Right kidney (tissue), 1 donor: ENCODE data around the gene DLG2.
"Not testable (repeated sequence)": the region's sequence is repeated elsewhere in the genome, so short reads cannot be mapped to it uniquely, and the experiment has no call there.

Experiments used
- DNase-seq: peaks from one replicate; pipeline ENCODE4 v3.0.0-alpha.2; 2016

DLG2 gene

DNA sequence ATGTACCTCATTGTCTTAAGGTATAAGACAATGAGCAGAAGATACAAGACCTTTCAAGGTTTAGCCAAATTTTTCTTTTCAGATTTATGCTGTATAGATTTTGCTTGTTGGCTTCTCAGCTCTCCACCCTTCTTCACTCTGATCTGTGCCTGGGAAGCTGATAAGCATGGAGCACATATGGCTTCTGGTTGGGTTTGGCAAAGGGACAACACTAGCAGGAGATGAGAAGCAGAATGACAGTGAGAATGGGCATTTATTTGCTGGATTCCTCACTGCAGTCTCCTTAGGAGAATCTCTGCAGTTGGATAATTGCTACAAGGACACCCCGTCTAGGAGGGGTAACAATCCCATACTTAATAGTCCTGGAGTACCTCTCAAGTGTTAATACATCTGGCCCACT lies 1866.2 kb downstream of the DLG2 start:
- DNase-seq = no peak

- DNase-seq = no peak
Measured at GRCh38 chr11:83759148-83759547, 1868.0 kb downstream of the DLG2 start.

DNA sequence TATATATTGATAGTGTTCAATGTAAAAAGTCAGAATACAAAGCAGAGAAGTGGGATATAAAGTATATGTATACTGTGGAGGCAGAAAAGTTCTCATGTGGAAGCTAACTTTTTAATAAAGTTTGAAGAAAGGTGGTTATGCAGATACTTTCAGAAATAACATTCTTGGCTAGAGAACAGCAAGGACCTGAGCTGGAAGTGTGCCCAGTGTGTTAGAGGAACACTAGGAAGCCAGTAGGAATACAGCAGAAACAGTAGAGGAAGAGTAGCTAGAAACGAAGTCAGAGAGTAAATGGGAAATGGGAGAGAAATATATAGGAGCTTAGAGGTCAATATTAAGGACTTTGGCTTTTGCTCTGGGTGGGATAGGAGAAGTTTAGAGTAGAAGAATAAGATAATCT lies 1876.1 kb downstream of the DLG2 start:
- no peak for DNase-seq

DNA sequence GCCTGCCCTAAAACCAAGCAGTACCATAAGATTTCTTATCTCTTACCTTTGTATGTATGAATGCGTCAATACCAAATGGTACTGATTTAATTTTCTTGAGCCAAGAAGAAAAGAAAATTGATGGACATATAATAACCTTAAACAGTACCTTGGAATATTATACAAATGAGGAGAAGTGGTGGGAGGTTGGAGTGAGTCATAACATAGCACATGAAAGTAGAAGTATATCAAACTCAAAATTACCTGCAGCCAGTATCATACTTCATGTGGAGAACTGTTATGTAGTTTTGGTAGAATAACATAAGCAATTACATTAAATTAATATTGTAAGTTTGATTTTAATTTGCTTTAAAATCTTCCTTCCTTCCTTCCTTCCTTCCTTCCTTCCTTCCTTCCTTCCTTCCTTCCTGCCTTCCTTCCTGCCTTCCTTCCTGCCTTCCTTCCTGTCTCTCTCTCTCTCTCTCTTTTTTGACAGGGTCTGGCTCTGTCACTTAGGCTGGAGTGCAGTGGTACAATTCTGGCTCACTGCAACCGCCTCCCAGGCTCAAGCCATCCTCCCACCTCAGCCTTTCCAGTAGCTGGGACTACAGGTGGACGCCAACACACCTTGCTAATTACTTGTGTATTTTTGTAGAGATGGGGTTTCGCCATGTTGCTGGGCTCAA lies 1880.1 kb downstream of the DLG2 start:
- DNase-seq = no peak

DNA sequence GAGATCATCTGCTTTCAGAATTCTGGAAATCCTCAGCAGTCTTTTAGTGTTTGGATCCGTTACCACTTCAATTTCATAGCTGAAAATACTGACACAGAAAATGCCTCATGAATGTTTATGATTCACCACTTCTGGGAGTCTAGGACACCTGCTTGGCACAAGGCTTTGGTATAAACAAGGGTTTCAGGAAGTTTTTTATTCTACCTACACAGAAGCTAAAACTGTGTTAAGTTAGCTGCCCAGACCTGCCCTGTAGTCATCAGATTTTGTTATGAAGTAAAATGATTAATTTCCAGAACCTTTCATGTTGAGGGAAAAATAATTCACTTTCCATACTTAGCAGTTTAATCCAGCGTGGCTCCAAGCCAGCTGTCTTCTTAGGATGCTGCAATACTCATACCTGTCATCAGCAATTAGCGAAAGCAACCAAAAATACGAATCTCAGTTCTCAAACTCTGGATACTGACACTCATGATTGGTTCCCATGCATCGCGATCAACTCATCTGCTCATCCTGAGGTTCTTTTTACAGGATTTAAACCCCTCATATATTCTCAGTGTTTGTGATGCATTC lies 1882.4 kb downstream of the DLG2 start:
- no peak for DNase-seq

GRCh38 chr11:83736684-83737083 lies 1890.5 kb downstream of the DLG2 start:
- DNase-seq = no peak

DNA sequence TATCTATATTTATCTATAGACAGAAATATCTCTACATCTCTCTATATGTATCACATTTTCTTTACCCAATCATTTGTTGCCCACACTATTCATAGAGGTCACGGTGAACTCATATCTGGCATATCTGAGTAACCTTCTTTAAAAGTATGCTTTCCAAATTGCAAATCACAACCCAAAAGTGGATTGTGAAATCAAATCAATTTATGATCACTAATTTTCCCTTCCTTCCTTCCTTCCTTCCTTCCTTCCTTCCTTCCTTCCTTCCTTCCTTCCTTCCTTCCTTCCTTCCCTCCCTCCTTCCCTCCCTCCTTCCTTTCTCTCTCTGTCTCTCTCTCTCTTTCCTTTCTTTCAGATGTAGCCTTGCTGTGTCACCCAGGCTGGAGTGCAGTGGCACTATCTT lies 1893.0 kb downstream of the DLG2 start:
- DNase-seq = no peak

- DNase-seq = not testable (repeated sequence)
Measured at GRCh38 chr11:83731288-83731687, 1895.9 kb downstream of the DLG2 start.

DNA sequence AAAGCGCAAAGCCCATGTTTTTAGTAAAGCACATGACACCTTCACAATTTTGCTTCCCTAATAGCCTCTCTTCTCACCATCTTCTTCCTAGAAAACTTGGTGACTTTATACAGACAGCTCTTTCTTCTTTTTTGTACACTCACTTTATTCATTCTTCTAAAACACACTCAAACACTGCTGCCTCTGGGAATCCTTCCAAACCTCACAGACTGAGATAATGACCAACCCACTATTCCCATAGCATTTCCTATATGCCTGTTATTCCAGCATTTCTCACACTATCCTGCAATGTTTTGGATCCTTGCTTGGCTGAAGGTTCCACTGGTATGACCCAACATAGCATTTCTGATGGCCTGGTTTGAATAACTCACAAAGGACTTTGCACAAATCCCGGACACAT lies 1898.9 kb downstream of the DLG2 start:
- no peak for DNase-seq

DNA sequence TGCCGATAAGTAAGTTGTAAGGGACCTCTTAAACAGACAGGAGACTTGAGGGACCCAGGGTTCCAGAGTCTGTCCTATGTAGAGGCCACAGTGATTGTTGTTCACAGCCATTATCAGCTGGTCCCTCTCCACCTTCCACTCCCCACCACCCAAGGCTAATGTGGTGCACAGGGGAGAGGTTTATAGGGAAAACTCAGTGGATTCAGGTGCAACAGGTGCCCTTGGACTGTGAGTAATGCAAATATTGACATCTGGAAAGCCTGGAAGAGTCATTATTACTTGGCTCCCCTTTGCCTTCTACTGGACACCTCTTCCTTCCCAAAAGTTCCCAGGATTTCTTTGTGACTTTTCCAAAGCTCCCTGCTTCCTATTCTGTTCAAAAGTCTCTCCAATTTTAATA lies 1899.9 kb downstream of the DLG2 start:
- no peak for DNase-seq

DNA sequence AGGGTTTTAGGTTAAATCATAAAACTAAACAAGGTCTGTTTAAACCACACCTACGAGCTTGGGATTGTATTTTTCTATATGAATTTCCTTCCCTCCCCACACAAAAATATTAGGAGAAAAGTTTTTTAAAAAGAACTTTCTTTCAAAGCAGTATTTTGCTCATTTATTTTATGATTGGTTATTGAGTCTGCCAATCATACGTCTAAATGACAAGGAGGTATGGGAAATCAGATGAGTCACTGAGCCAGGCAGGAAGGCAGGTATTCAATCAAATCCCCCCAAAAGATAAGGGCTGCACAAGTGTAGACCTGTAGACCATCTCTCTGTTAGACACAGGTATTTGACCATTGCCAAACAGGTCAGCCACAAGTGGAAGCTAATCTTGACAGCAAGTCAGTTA lies 1900.8 kb downstream of the DLG2 start:
- DNase-seq = no peak

DNA sequence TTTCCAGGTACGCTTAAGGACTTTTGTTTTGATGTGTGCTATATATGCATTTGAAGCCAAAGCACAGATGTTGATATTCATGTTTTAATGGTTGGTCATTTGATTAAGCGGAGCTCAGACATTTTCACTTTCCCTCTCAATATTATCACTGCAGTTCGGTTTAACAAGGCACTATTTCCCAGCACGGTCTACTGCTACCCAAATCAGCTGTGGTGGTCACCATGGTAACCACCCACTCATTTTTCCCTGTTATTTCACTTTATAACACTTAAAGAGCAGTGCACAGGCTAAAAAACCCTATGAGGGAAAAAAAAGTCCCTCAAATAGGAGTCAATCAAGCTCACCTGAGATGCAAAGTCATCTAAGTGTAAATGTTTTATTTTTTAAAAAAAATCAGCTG lies 1901.4 kb downstream of the DLG2 start:
- DNase-seq = no peak

- no peak for DNase-seq
Measured at GRCh38 chr11:83725269-83725560, 1901.9 kb downstream of the DLG2 start.

DNA sequence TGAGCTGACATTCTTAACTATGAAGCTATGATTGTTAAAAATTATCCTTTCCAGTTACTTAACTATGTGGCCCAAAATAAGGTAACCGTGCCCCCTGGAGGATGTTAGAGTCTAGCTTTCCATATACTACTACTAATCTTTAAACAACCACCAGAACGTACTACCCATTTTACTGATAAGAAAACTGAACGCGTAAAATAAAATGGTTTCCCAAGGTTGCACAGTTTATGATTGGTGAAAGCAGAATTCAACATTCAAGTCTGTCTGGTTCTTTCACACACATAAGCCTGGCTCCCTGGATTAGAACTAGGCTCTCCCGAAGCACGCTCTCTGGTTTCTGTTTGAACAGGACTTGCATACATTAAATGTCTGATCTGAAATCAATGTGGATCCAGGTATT lies 1903.1 kb downstream of the DLG2 start:
- no peak for DNase-seq

GRCh38 chr11:83722392-83723119 lies 1904.6 kb downstream of the DLG2 start:
- DNase-seq = no peak

DNA sequence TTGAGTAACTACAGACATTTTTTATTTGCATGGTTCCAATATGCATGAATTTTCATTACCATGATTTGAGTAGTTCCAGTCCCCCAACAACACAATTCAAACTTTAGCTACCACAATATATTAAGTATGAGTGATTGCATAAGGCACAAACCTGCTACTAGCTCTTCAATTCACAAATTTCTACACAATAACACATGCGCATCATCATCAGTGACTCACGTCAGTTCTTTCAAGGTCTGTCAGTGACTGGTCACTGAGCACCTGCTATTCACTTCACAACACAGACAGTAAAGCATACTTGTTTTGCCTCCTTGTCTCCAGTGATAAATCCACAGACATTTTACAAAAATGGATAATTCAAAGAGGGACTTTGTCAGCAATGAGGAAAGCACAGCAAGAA lies 1905.9 kb downstream of the DLG2 start:
- DNase-seq = no peak

DNA sequence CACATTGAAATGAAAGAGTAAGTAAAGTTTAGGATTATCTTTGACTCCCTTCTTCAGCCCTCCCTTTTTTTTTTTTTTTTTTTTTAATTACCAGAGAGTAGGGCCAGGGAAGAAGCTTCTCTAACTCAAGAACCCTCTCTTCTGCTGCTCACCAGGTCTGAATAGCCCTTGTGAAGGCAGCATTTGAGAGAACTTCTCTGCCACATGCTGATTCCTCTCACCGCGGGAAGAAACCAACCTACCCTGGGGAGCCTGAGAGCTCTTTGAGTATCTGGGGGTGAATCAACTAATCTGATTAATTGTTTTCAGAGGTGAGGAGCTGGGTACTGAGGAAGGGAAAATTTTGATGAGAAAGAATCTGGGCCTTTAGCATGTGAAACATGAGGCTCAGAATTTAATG lies 1906.5 kb downstream of the DLG2 start:
- no peak for DNase-seq

GRCh38 chr11:83717537-83717936 lies 1909.6 kb downstream of the DLG2 start:
- DNase-seq = no peak

GRCh38 chr11:83715927-83716535 lies 1911.1 kb downstream of the DLG2 start:
- DNase-seq = no peak

DNA sequence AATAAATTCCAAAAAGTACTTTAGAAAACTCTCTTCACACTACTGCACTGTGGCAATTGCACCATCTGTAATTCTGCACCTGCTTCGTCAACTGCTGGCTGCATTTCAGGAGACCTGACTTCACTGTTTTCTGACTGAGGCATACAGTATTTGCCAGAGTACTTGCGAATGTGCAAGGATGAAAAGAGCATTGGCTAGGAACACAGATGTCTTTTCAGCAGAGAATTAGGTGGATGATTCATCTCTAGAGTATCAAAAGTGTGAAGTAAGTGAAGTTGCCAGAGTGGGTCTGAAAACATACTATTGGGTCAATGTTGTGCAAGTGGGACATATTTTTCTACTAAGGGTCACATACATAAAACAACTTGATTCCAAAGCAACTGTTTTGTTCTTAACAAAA lies 1913.4 kb downstream of the DLG2 start:
- no peak for DNase-seq

DNA sequence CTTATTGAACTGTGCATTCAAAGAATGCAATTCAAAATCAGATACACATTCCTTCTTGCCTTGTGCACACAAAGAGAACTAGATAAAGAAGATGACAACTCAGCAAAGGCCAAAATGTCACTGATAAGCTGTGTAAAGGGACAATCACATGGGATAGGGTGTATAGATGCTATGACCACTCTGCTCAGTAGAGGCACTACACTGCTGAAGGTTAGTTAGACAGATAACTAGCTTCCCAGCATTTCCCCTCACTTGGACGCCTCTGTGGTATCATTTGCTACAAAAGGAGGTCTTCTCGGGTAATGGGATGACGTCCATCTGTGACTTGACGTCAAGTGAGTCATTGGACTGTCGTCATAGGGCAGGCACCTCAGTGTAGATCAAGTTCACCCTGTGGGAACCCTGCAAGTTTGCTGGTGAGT lies 1916.0 kb downstream of the DLG2 start:
- no peak for DNase-seq

DNA sequence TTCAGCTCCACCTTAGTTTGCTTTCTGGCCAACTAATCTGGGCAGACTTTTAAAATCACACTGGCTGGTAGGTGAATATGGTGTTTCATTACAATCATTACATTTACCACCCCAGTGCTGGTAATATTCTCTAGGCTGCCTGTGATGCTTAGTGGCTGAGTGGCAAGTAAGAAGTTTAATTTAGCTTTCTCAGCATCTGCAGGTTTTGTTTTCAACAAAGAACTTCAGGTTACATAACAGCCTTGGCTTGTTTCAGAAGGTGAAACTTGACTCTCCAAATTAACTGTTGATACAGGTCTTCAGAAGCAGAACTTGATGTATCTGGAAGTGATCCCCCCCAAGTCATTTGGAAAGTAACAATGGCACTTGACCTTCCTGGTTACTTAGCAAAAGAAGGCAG lies 1917.7 kb downstream of the DLG2 start:
- no peak for DNase-seq

- DNase-seq = no peak
Measured at GRCh38 chr11:83706566-83706965, 1920.6 kb downstream of the DLG2 start.

DNA sequence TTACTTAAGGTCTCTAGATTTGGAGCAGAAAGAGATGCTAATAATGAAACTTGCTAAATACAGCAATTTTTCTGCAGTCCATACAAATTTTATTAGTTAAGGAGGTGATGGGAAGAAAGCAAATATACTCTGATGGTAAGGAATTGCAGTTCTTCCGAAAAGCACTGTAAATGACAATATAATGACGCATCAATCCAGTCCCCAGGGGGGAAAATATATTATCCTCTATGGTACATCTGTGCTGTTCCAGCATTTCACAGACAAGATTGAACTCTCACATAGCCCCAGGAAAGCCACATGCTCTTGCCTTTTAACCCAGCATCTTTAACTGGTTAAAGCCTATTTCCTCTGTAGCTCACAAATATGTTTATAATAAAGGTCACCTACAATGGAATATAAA lies 1924.3 kb downstream of the DLG2 start:
- no peak for DNase-seq
